ENCODE data around the gene SLC25A13. TPM values are rescaled to one million over a fixed set of nuclear protein-coding genes. Genes with fewer than 3 reads are reported as not detected.

The SLC25A13 gene
- total RNA-seq, 4 donors from 2014 or later = 23.5 to 36.6 (median 27.5) TPM

DNA sequence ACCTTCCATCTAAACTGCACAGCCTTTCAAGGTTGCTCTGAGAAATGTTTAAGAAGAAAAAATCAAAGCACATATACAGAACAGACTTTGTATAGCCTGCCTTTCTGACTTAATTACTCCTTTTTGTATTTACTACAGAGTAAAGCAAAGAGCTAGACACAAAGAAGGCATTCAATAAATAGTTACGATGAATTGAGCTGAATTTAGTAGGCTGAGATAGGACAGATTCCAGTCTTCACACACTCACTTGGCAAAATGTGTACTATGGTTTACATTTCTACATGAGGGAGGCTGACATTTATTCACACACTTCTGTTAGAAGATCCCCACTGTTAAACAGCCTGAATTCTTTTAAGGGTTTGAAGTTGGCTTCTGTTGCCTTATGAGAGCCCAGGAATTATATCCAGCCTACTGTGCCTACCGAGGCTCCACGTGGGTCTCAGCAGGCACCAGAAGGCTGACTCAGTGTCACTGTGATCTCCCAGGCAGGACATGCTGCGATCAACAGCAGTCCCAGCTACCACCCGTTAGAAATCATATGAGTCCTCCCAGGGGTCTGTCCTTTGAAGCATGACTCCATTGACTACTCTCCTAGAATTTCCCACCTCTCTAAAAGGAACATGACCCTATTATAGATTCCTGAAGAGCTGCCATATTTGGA, 24.5 kb upstream of the SLC25A13 start:
- TF ChIP-seq, protein P1, sequence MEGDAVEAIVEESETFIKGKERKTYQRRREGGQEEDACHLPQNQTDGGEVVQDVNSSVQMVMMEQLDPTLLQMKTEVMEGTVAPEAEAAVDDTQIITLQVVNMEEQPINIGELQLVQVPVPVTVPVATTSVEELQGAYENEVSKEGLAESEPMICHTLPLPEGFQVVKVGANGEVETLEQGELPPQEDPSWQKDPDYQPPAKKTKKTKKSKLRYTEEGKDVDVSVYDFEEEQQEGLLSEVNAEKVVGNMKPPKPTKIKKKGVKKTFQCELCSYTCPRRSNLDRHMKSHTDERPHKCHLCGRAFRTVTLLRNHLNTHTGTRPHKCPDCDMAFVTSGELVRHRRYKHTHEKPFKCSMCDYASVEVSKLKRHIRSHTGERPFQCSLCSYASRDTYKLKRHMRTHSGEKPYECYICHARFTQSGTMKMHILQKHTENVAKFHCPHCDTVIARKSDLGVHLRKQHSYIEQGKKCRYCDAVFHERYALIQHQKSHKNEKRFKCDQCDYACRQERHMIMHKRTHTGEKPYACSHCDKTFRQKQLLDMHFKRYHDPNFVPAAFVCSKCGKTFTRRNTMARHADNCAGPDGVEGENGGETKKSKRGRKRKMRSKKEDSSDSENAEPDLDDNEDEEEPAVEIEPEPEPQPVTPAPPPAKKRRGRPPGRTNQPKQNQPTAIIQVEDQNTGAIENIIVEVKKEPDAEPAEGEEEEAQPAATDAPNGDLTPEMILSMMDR (IDR thresholded peaks at IDR 0.05; ENCODE audit: low read depth) = no peak

- TF ChIP-seq, protein P1 (IDR thresholded peaks at IDR 0.05; ENCODE audit: low read depth) = no peak
Measured at GRCh38 chr7:96344236-96344635, 22.3 kb upstream of the SLC25A13 start.

- TF ChIP-seq, protein P1 (IDR thresholded peaks at IDR 0.05; ENCODE audit: low read depth) = no peak
Measured at GRCh38 chr7:96342049-96342448, 20.2 kb upstream of the SLC25A13 start.

DNA sequence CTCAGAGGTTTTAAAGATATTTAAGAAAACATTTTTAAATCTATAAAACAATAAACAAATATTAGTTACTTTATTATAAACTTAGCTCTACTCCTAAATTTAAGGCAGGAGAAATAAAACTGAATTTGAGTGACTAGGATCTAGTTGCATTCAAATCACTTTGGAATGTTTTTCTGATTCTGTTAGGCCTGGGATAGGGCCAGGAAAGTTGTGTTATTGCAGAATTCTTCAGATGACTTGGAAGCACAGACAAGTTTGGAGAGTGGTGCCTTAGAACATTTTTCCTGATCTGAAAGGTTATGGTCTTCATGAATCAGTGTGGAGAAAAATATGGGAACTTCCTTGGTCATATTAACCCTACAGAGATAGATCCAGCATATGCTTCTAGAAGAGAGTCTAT, 15.6 kb upstream of the SLC25A13 start:
- TF ChIP-seq, protein P1 (IDR thresholded peaks at IDR 0.05; ENCODE audit: low read depth) = no peak

DNA sequence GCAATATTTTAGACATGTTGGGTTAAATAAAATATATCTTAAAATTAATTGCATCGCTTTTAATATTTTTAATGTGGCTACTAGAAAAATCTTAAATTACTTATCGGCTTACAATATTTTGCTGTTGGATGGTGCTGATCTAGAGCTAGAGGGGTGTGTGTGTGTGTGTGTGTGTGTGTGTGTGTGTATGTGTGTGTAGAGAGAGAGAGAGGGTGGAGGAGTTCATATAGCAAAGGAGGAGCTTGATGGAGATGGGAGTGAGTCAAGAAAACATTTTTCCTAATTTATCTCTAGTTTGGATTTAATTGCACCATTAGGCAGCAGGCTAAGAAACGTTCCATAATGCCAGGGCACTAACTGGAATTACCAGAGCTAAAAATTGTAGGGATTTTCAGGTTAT, 10.4 kb upstream of the SLC25A13 start:
- TF ChIP-seq, protein P1 (IDR thresholded peaks at IDR 0.05; ENCODE audit: low read depth) = no peak

GRCh38 chr7:96331775-96332174, 9.9 kb upstream of the SLC25A13 start:
- TF ChIP-seq, protein P1 (IDR thresholded peaks at IDR 0.05; ENCODE audit: low read depth) = no peak

- TF ChIP-seq, protein P1 (IDR thresholded peaks at IDR 0.05; ENCODE audit: low read depth) = no peak
Measured at GRCh38 chr7:96331233-96331632, 9.3 kb upstream of the SLC25A13 start.

All from subcutaneous adipose tissue (tissue), 4 donors.